ENCODE data around the gene COG1. TPM values are rescaled to one million over a fixed set of nuclear protein-coding genes. Genes with fewer than 3 reads are reported as not detected.
A peak's percentile ranks its signal among the peaks of the same experiment; 100 is the strongest.

Gene COG1
- total RNA-seq, 2 experiments from 2014 or later, result 38.3 to 44.1 TPM

DNA sequence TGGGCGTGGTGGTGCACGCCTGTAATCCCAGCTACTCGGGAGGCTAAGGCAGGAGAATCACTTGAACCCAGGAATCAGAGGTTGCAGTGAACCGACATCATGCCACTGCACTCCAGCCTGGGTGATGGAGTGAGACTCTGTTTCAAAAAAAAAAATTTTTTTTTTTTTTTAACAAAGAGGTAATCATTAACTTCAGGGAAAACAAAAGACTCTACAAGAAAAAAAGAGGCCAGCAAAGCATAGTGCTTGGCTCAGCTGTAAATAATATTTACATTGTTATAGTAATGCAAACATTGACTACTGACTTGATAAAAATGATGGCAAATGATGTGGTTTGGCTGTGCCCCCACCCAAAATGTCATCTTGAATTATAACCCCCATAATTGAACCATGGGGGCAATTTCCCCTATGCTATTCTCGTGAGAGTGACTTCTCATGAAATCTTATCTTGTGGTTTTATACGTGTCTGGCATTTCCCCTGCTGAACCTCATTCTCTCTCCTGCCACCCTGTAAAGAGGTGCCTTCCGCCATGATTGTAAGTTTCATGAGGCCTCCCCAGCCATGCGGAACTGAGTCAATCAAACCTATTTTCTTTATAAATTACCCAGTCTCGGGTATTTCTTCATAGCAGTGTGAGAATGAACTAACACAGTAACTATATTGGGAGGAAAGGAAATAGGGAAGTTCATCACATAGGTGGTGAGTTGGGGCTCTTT, 40.8 kb upstream of the COG1 start:
- H3K4me2 ChIP-seq (ENCODE audit: low read length), result peak overlapping the region; percentile 37
- ChIA-PET POLR2A (no interaction called here), CTCF (ENCODE audit: unreplicated experiment) (no interaction called here)
- H3K27ac ChIP-seq (ENCODE audit: low read depth, low read length, poor library complexity, severe bottlenecking), result peak overlapping the region; percentile 31
- no peak overlapping the region for H3K4me3 ChIP-seq (ENCODE audit: low read depth, low read length, poor library complexity, severe bottlenecking)
- H2AFZ ChIP-seq (ENCODE audit: low read length), result peak overlapping the region; percentile 81
- DNase-seq (ENCODE audit: low spot score), result no peak
- no peaks in the 10 kb centered on the region for H3K79me2 ChIP-seq (ENCODE audit: insufficient read depth, low read depth, low read length)
- no peaks in the 10 kb centered on the region for H3K36me3 ChIP-seq (ENCODE audit: insufficient read depth, low read length)
- no peaks in the 10 kb centered on the region for H4K20me1 ChIP-seq (ENCODE audit: insufficient read depth, low read length)
- no peak for TF ChIP-seq EZH2phosphoT487 (IDR thresholded peaks at IDR 0.05; ENCODE audit: borderline replicate concordance, low read depth, low read length)
- no peaks in the 10 kb centered on the region for H3K9me3 ChIP-seq (ENCODE audit: low read length)
- H3K4me1 ChIP-seq (ENCODE audit: insufficient read depth, low read length, poor library complexity, severe bottlenecking), result peaks cover 23% of the 10 kb centered on the region
- H3K9me2 ChIP-seq (ENCODE audit: insufficient read depth, low read length), result no peaks in the 10 kb centered on the region
- intact Hi-C loops (cut with micrococcal nuclease; ENCODE audit: unreplicated experiment), result loop anchor here (10.0 kb wide), 1 partner anchor 597 kb away; no protein-coding TSS in a partner anchor
- BruUV-seq (replicated peaks), result no TSS peak

DNA sequence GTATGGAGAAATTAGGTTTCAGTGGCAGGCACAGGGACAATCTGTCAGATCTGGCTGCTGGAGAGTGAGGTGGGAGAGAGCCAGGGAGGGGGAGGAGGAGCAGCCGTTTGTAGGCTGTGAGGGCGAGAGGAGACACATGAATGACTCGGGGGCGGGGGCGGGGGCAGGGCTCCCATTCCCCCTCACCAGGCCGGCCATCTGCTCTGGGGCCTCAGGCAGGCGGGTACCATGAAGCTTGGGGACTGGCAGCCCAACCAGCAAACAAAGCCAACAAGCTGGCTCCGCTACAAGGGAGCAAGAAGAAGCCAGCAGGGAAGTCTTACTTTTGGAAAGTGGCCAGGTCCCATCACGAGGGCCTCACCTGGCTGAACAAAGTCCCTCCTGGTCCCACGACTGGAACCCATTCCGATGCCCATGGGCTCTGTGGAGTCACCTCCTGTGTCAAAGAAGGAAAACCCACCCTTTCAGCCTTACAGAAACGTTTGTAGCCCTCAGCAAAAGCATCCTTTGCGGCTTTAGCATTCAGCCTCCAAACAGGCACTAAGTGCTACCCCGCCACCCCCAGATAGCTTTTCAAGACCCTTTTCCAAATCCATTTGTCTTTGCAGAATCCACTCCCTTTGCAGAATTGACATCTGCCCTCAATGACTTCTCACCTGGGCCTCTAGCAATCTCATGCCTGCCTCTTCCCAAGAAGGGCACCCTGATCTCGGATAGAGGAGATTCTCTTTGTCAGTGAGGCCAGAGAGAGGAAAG, 37.3 kb upstream of the COG1 start:
- Histone ChIP-seq H4K20me1 (ENCODE audit: insufficient read depth, low read length) (no peaks in the 10 kb centered on the region), H3K79me2 (ENCODE audit: insufficient read depth, low read depth, low read length) (no peaks in the 10 kb centered on the region), H3K4me1 (ENCODE audit: insufficient read depth, low read length, poor library complexity, severe bottlenecking) (peaks cover 23% of the 10 kb centered on the region), H3K9me3 (ENCODE audit: low read length) (no peaks in the 10 kb centered on the region), H2AFZ (ENCODE audit: low read length) (peak overlapping the region; percentile 56; the same call in 1 of the 2 replicates), H3K9me2 (ENCODE audit: insufficient read depth, low read length) (no peaks in the 10 kb centered on the region), H3K36me3 (ENCODE audit: insufficient read depth, low read length) (no peaks in the 10 kb centered on the region), H3K4me3 (ENCODE audit: low read depth, low read length, poor library complexity, severe bottlenecking) (no peak overlapping the region), H3K4me2 (ENCODE audit: low read length) (no peak overlapping the region), H3K27ac (ENCODE audit: low read depth, low read length, poor library complexity, severe bottlenecking) (no peak overlapping the region)
- intact Hi-C loops (cut with micrococcal nuclease; ENCODE audit: unreplicated experiment), result loop anchor here (1.0 to 10.0 kb wide), 3 partner anchors 169 to 601 kb away; no protein-coding TSS in a partner anchor
- no peak for DNase-seq (ENCODE audit: low spot score)
- ChIA-PET CTCF (ENCODE audit: unreplicated experiment) (interaction anchor here (0.6 to 2.7 kb wide), 4 partner anchors 24 to 1446 kb away, joined by 3 to 22 read pairs (median 6); no protein-coding TSS in a partner anchor), POLR2A (interaction anchor here (1.1 to 2.7 kb wide), 2 partner anchors 21 to 428 kb away, joined by 4 to 16 read pairs; no protein-coding TSS in a partner anchor)
- TF ChIP-seq, protein P1, sequence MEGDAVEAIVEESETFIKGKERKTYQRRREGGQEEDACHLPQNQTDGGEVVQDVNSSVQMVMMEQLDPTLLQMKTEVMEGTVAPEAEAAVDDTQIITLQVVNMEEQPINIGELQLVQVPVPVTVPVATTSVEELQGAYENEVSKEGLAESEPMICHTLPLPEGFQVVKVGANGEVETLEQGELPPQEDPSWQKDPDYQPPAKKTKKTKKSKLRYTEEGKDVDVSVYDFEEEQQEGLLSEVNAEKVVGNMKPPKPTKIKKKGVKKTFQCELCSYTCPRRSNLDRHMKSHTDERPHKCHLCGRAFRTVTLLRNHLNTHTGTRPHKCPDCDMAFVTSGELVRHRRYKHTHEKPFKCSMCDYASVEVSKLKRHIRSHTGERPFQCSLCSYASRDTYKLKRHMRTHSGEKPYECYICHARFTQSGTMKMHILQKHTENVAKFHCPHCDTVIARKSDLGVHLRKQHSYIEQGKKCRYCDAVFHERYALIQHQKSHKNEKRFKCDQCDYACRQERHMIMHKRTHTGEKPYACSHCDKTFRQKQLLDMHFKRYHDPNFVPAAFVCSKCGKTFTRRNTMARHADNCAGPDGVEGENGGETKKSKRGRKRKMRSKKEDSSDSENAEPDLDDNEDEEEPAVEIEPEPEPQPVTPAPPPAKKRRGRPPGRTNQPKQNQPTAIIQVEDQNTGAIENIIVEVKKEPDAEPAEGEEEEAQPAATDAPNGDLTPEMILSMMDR (conservative IDR thresholded peaks at IDR 0.05; ENCODE audit: low read length), result no peak
- no peak for TF ChIP-seq EZH2phosphoT487 (IDR thresholded peaks at IDR 0.05; ENCODE audit: borderline replicate concordance, low read depth, low read length)
- BruUV-seq (replicated peaks), result no TSS peak

DNA sequence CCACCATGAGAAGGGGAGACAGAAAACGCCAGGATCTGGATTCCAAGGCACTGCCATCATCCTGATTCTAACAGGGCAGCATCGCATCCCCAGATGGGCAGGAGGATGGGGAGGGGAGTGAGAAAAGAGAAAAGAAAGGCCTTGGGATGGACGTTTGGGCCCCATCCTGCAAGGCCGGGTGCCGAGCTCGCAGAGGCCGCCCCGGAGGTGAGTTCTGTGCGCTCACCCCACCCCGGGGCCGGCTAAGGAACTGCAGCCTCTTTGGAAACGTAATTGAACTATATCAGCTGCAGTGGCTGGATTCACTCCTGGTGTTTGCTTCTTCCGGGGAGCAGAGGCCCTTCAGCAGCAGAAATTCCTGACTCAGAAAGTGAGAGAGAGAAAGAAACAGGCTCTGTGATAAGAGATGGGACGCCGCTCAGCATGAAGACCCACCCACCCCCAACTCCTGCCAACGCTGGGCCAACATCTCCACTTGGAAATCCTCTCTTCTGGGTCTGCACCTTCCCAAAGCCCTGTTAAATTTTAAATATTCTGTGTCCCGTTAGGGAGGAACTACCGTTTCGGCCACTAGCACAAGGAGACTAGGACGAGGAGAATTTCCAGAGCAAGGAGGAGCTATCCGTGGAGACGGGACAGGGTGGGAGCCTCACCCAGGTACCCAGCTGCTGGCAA, 36.6 kb upstream of the COG1 start:
- no peak overlapping the region for H3K4me2 ChIP-seq (ENCODE audit: low read length)
- peak; percentile 69 for DNase-seq (ENCODE audit: low spot score)
- H3K4me3 ChIP-seq (ENCODE audit: low read depth, low read length, poor library complexity, severe bottlenecking), result no peak overlapping the region
- H3K79me2 ChIP-seq (ENCODE audit: insufficient read depth, low read depth, low read length), result no peaks in the 10 kb centered on the region
- intact Hi-C loops (cut with micrococcal nuclease; ENCODE audit: unreplicated experiment), result loop anchor here (1.0 to 10.0 kb wide), 3 partner anchors 170 to 602 kb away; no protein-coding TSS in a partner anchor
- no peaks in the 10 kb centered on the region for H3K9me2 ChIP-seq (ENCODE audit: insufficient read depth, low read length)
- no TSS peak for BruUV-seq (replicated peaks)
- H3K27ac ChIP-seq (ENCODE audit: low read depth, low read length, poor library complexity, severe bottlenecking), result no peak overlapping the region
- ChIA-PET POLR2A (interaction anchor here (1.1 to 2.7 kb wide), 2 partner anchors 22 to 429 kb away, joined by 4 to 16 read pairs; no protein-coding TSS in a partner anchor), CTCF (ENCODE audit: unreplicated experiment) (interaction anchor here (0.6 to 2.7 kb wide), 4 partner anchors 13 to 430 kb away, joined by 3 to 22 read pairs (median 6); no protein-coding TSS in a partner anchor)
- no peak for TF ChIP-seq EZH2phosphoT487 (IDR thresholded peaks at IDR 0.05; ENCODE audit: borderline replicate concordance, low read depth, low read length)
- TF ChIP-seq, protein P1 (conservative IDR thresholded peaks at IDR 0.05; ENCODE audit: low read length), result peak; percentile 82
- no peaks in the 10 kb centered on the region for H3K36me3 ChIP-seq (ENCODE audit: insufficient read depth, low read length)
- peaks cover 23% of the 10 kb centered on the region for H3K4me1 ChIP-seq (ENCODE audit: insufficient read depth, low read length, poor library complexity, severe bottlenecking)
- H2AFZ ChIP-seq (ENCODE audit: low read length), result peak overlapping the region; percentile 56; the same call in 1 of the 2 replicates
- H3K9me3 ChIP-seq (ENCODE audit: low read length), result no peaks in the 10 kb centered on the region
- H4K20me1 ChIP-seq (ENCODE audit: insufficient read depth, low read length), result no peaks in the 10 kb centered on the region
